ENCODE data around the gene RBM47.

Gene RBM47

GRCh38 chr4:40626183-40626990 lies 3.3 kb downstream of the RBM47 start:
- no peak overlapping the region for H3K27ac ChIP-seq (ENCODE audit: low read depth, low read length)
- H3K27me3 ChIP-seq (ENCODE audit: low read length), result no peaks in the 10 kb centered on the region
- H3K9ac ChIP-seq (ENCODE audit: low read length), result no peak overlapping the region
- no peak overlapping the region for H2AFZ ChIP-seq (ENCODE audit: low read depth, low read length, severe bottlenecking)
- H3F3A ChIP-seq (ENCODE audit: insufficient read depth), result no peaks in the 10 kb centered on the region
- H3K79me2 ChIP-seq (ENCODE audit: insufficient read depth, low read length), result no peaks in the 10 kb centered on the region
- no peaks in the 10 kb centered on the region for H4K20me1 ChIP-seq (ENCODE audit: low read depth, low read length)
- no peak overlapping the region for H3K4me3 ChIP-seq (ENCODE audit: insufficient read depth, low read length, poor library complexity, severe bottlenecking)
- no peaks in the 10 kb centered on the region for H3K9me2 ChIP-seq (replicated peaks; ENCODE audit: insufficient read depth, low read length)
- TF ChIP-seq EZH2phosphoT487 (conservative IDR thresholded peaks at IDR 0.05; ENCODE audit: low read length) (no peak), CTCF (IDR thresholded peaks at IDR 0.05; ENCODE audit: insufficient read depth, low read length, poor library complexity, severe bottlenecking) (no peak)
- H3K4me2 ChIP-seq (ENCODE audit: low read depth, low read length, poor library complexity, severe bottlenecking), result no peak overlapping the region
- no peaks in the 10 kb centered on the region for H3K36me3 ChIP-seq (ENCODE audit: low read length)
- H3K9me3 ChIP-seq (ENCODE audit: insufficient read depth, low read length), result no peaks in the 10 kb centered on the region

GRCh38 chr4:40623707-40624106 lies 6.0 kb downstream of the RBM47 start:
- Histone ChIP-seq H3K9me3 (ENCODE audit: insufficient read depth, low read length) (no peaks in the 10 kb centered on the region), H3K9ac (ENCODE audit: low read length) (no peak overlapping the region), H3K27me3 (ENCODE audit: low read length) (no peaks in the 10 kb centered on the region), H3K36me3 (ENCODE audit: low read length) (no peaks in the 10 kb centered on the region), H3K4me2 (ENCODE audit: low read depth, low read length, poor library complexity, severe bottlenecking) (no peak overlapping the region), H3K9me2 (replicated peaks; ENCODE audit: insufficient read depth, low read length) (no peaks in the 10 kb centered on the region), H3K4me3 (ENCODE audit: insufficient read depth, low read length, poor library complexity, severe bottlenecking) (no peak overlapping the region), H3F3A (ENCODE audit: insufficient read depth) (no peaks in the 10 kb centered on the region), H3K27ac (ENCODE audit: low read depth, low read length) (no peak overlapping the region), H2AFZ (ENCODE audit: low read depth, low read length, severe bottlenecking) (no peak overlapping the region), H4K20me1 (ENCODE audit: low read depth, low read length) (no peaks in the 10 kb centered on the region), H3K79me2 (ENCODE audit: insufficient read depth, low read length) (no peaks in the 10 kb centered on the region)
- TF ChIP-seq CTCF (IDR thresholded peaks at IDR 0.05; ENCODE audit: insufficient read depth, low read length, poor library complexity, severe bottlenecking) (no peak), EZH2phosphoT487 (conservative IDR thresholded peaks at IDR 0.05; ENCODE audit: low read length) (no peak)

GRCh38 chr4:40622913-40623312 lies 6.8 kb downstream of the RBM47 start:
- Histone ChIP-seq H4K20me1 (ENCODE audit: low read depth, low read length) (no peaks in the 10 kb centered on the region), H3K9ac (ENCODE audit: low read length) (no peak overlapping the region), H3K27ac (ENCODE audit: low read depth, low read length) (no peak overlapping the region), H2AFZ (ENCODE audit: low read depth, low read length, severe bottlenecking) (no peak overlapping the region), H3K79me2 (ENCODE audit: insufficient read depth, low read length) (no peaks in the 10 kb centered on the region), H3K4me3 (ENCODE audit: insufficient read depth, low read length, poor library complexity, severe bottlenecking) (no peak overlapping the region), H3K4me2 (ENCODE audit: low read depth, low read length, poor library complexity, severe bottlenecking) (no peak overlapping the region), H3K36me3 (ENCODE audit: low read length) (no peaks in the 10 kb centered on the region), H3K9me3 (ENCODE audit: insufficient read depth, low read length) (no peaks in the 10 kb centered on the region), H3F3A (ENCODE audit: insufficient read depth) (no peaks in the 10 kb centered on the region), H3K9me2 (replicated peaks; ENCODE audit: insufficient read depth, low read length) (no peaks in the 10 kb centered on the region), H3K27me3 (ENCODE audit: low read length) (no peaks in the 10 kb centered on the region)
- no peak for TF ChIP-seq EZH2phosphoT487 (conservative IDR thresholded peaks at IDR 0.05; ENCODE audit: low read length)
